CD4-positive, alpha-beta memory T cell (primary cell): ENCODE results near the gene PIF1. TPM values are rescaled to one million over a fixed set of nuclear protein-coding genes. Genes with fewer than 3 reads are reported as not detected.
"Not testable (repeated sequence)": the region's sequence is repeated elsewhere in the genome, so short reads cannot be mapped to it uniquely, and the experiment has no call there.

Source experiments
- CTCF ChIA-PET: fragments of 350-600 bp; sonication (Branson Sonifier 250); formaldehyde crosslinking; loops from one replicate; lab custom pipeline; 2021; ENCODE audit warnings: inconsistent platforms; ENCODE audit not compliant: partially characterized antibody; lab: Charles Lee
- POLR2A ChIA-PET: fragments of 350-600 bp; sonication (Branson Sonifier 250); formaldehyde crosslinking; loops from one replicate; lab custom pipeline; 2021; ENCODE audit not compliant: partially characterized antibody; lab: Charles Lee
- DNase-seq, 5 donors: peaks; one replicate each; pipeline versions ENCODE4 v3.0.0 to v3.0.0-alpha.2; 2020 to 2022; ENCODE audit warnings: mixed read lengths in 1 of 5
- H3K27ac ChIP-seq: one replicate; pipeline ENCODE4 v1.7.0; 2013; ENCODE audit warnings: low read depth, low read length
- H3K27me3 ChIP-seq: 2 replicates; pipeline ENCODE4 v1.7.0; 2013; ENCODE audit warnings: mild to moderate bottlenecking, low read length, moderate library complexity; ENCODE audit not compliant: insufficient read depth
- H3K36me3 ChIP-seq: 2 replicates; pipeline ENCODE4 v1.7.0; 2013; ENCODE audit warnings: mild to moderate bottlenecking, low read length, moderate library complexity; ENCODE audit not compliant: insufficient read depth
- H3K4me1 ChIP-seq: 2 replicates; pipeline ENCODE4 v1.7.0; 2013; ENCODE audit warnings: mild to moderate bottlenecking, low read length, moderate library complexity; ENCODE audit not compliant: insufficient read depth
- H3K4me3 ChIP-seq, 2 donors: one replicate each; pipeline ENCODE4 v1.7.0; 2013; ENCODE audit warnings: low read length in 2 of 2, mild to moderate bottlenecking in 1 of 2
- H3K9me3 ChIP-seq, 2 donors: one replicate each; pipeline ENCODE4 v1.7.0; 2013; ENCODE audit warnings: low read length in 2 of 2, control low read depth in 1 of 2; ENCODE audit not compliant: control insufficient read depth in 1 of 2
- H3K27ac Mint-ChIP-seq, 7 donors: one replicate each; pipeline ENCODE4 v1.8.0; 2020 to 2021; ENCODE audit warnings: mixed read lengths in 7 of 7, mild to moderate bottlenecking in 6 of 7, inconsistent platforms in 3 of 7, moderate library complexity in 3 of 7
- H3K27me3 Mint-ChIP-seq, 2 donors: one replicate each; pipeline ENCODE4 v1.8.0; 2020 to 2021; ENCODE audit warnings: mixed read lengths in 2 of 2
- H3K36me3 Mint-ChIP-seq, 2 donors: one replicate each; pipeline ENCODE4 v1.8.0; 2020 to 2021; ENCODE audit warnings: mixed read lengths in 2 of 2, inconsistent platforms in 1 of 2, mild to moderate bottlenecking in 1 of 2
- H3K4me1 Mint-ChIP-seq, 4 donors: one replicate each; pipeline ENCODE4 v1.8.0; 2020 to 2021; ENCODE audit warnings: mixed read lengths in 4 of 4, mild to moderate bottlenecking in 1 of 4
- H3K4me3 Mint-ChIP-seq, 8 donors: one replicate each; pipeline ENCODE4 v1.8.0; 2020 to 2021; ENCODE audit warnings: mixed read lengths in 8 of 8, mild to moderate bottlenecking in 7 of 8, moderate library complexity in 6 of 8, inconsistent platforms in 3 of 8
- H3K9me3 Mint-ChIP-seq, 8 donors: one replicate each; pipeline ENCODE4 v1.8.0; 2020 to 2021; ENCODE audit warnings: mixed read lengths in 8 of 8, mild to moderate bottlenecking in 5 of 8, inconsistent platforms in 3 of 8, moderate library complexity in 1 of 8
- intact Hi-C: fragments of 100-400 bp; cut with micrococcal nuclease; formaldehyde crosslinking; loops from one replicate; pipeline ENCODE4 v1.15.1; 2023
- polyA plus RNA-seq, 2 donors: library from polyadenylated mRNA; unstranded; fragments of 300-500 nt; fragmentation: Illumina TruSeq; gene quantifications; one replicate each; pipeline ENCODE4 v1.2.3, GENCODE V29; 2021
- total RNA-seq, 2 experiments: library from RNA; stranded (reverse); gene quantifications; one replicate each; pipeline ENCODE4 v1.2.3, GENCODE V29; 2021

The PIF1 gene
- total and polyA plus RNA-seq, 4 experiments from 2014 or later = 0.17 to 0.58 TPM; not detected in 2

DNA sequence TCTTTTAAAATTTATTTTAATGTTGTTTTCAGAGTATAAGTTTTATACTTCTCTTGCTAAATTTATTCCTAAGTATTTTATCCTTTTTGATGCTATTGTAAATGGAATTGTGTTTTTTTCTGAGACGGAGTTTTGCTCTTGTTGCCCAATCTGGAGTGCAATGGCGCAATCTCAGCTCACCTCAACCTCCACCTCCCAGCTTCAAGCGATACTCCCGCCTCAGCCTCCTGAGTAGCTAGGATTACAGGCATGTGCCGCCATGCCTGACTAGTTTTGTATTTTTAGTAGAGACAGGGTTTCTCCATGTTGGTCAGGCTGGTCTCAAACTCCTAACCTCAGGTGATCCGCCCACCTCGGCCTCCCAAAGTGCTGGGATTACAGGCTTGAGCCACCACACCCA lies 30.1 kb downstream of the PIF1 start:
- H3K27me3 Mint-ChIP-seq, intact Hi-C loops, H3K27ac Mint-ChIP-seq, H3K27me3 ChIP-seq, H3K36me3 ChIP-seq, H3K9me3 ChIP-seq, POLR2A ChIA-PET, H3K4me3 ChIP-seq, H3K4me1 ChIP-seq, H3K4me3 Mint-ChIP-seq, CTCF ChIA-PET, H3K9me3 Mint-ChIP-seq, H3K27ac ChIP-seq, DNase-seq, H3K4me1 Mint-ChIP-seq, H3K36me3 Mint-ChIP-seq: not testable (repeated sequence)

DNA sequence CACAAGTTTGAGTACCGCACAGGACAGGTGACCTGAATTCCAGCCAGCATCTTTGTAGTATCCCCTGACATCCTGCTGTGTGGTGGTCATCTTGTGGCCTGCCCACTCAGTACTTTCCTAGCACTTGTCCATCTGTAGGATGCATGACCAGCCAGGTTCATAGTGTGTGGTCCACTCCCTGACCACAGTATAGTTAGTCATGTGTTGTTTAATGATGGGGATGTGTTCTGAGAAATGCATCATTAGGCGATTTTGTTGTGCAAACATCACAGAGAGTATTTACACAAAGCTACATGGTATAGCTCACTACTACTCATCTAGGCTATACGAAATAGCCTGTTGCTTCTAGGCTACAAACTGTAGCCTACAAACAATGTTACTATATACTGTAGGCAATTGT lies 33.2 kb downstream of the PIF1 start:
- ChIA-PET POLR2A (no interaction called here), CTCF (interaction anchor here (1.0 kb wide), 1 partner anchor 405 kb away, joined by 3 read pairs; no protein-coding TSS in a partner anchor)
- no peak overlapping the region for H3K4me3 Mint-ChIP-seq
- no peak overlapping the region for H3K27ac Mint-ChIP-seq
- H3K27ac ChIP-seq = no peak overlapping the region
- H3K4me3 ChIP-seq = no peak overlapping the region
- peaks cover 0 to 2% (median 0%) of the 10 kb centered on the region in 8 donors for H3K9me3 Mint-ChIP-seq
- no peaks in the 10 kb centered on the region for H3K4me1 Mint-ChIP-seq
- no peaks in the 10 kb centered on the region for H3K36me3 Mint-ChIP-seq
- no peaks in the 10 kb centered on the region for H3K4me1 ChIP-seq
- H3K27me3 Mint-ChIP-seq = no peaks in the 10 kb centered on the region
- DNase-seq = no peak
- H3K9me3 ChIP-seq = no peaks in the 10 kb centered on the region
- intact Hi-C loops = no loop called here
- H3K27me3 ChIP-seq = no peaks in the 10 kb centered on the region
- no peaks in the 10 kb centered on the region for H3K36me3 ChIP-seq

DNA sequence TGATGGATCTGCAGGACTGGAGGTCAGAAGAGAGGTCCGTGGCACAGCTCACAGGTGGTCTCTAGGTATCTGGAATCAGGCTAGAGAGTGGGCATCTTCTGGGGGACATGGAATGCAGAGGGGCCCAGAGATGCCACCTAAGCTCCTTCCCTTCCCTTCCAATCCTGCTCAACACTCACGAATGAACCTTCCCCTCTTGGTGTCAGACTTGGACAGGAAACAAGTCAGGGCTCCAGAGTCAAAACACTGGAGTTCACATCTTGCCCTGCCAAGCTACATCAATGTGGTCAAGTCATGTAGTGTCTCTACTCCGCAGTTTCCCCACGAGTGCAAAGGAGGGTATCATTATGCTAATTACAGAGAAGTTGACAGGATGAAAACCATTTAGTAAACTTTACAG lies 34.0 kb downstream of the PIF1 start:
- POLR2A ChIA-PET = no interaction called here

DNA sequence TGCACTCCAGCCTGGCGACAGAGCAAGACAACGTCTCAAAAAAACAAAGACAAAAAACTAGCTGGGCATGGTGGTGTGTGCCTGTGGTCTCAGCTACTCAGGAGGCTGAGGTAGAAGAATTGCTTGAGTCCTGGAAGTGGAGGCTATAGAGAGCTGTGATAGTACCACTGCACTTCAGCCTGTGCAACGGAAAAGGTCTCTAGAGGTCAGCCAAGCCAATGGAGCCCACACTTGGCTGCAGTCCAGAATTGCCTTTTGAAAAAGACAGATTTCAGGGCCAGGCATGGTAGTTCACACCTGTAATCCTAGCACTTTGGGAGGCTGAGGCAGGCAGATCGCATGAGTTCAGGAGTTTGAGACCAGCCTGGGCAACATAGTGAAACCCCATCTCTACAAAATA lies 41.7 kb downstream of the PIF1 start:
- no peak overlapping the region for H3K27ac ChIP-seq
- intact Hi-C loops = no loop called here
- H3K36me3 ChIP-seq = no peaks in the 10 kb centered on the region
- no peak overlapping the region for H3K4me3 Mint-ChIP-seq
- no peak overlapping the region for H3K4me3 ChIP-seq
- H3K9me3 ChIP-seq = no peaks in the 10 kb centered on the region
- DNase-seq = no peak
- H3K36me3 Mint-ChIP-seq = no peaks in the 10 kb centered on the region
- no peak overlapping the region for H3K27ac Mint-ChIP-seq
- H3K4me1 ChIP-seq = peaks cover 9% of the 10 kb centered on the region
- no peaks in the 10 kb centered on the region for H3K9me3 Mint-ChIP-seq
- POLR2A ChIA-PET = no interaction called here
- H3K27me3 Mint-ChIP-seq = no peaks in the 10 kb centered on the region
- CTCF ChIA-PET = interaction anchor here (1.2 to 1.5 kb wide), 2 partner anchors 27 to 51 kb away, joined by 3 read pairs; no protein-coding TSS in a partner anchor
- H3K4me1 Mint-ChIP-seq = peaks cover 4 to 16% (median 8%) of the 10 kb centered on the region in 4 donors
- no peaks in the 10 kb centered on the region for H3K27me3 ChIP-seq

More for the DNA sequence above, 34.0 kb downstream of the PIF1 start:
- Mint-ChIP-seq H3K27ac (peak overlapping the region in 1 of 7 donors; percentile 56), H3K36me3 (no peaks in the 10 kb centered on the region), H3K9me3 (peaks cover 0 to 2% (median 0%) of the 10 kb centered on the region in 8 donors), H3K27me3 (no peaks in the 10 kb centered on the region), H3K4me1 (no peaks in the 10 kb centered on the region), H3K4me3 (no peak overlapping the region)
- no peak for DNase-seq
- Histone ChIP-seq H3K4me3 (no peak overlapping the region), H3K9me3 (no peaks in the 10 kb centered on the region), H3K27me3 (no peaks in the 10 kb centered on the region), H3K27ac (no peak overlapping the region), H3K4me1 (no peaks in the 10 kb centered on the region), H3K36me3 (no peaks in the 10 kb centered on the region)
- CTCF ChIA-PET = interaction anchor here (0.9 kb wide), 1 partner anchor 18 kb away, joined by 3 read pairs; no protein-coding TSS in a partner anchor
- intact Hi-C loops = no loop called here

DNA sequence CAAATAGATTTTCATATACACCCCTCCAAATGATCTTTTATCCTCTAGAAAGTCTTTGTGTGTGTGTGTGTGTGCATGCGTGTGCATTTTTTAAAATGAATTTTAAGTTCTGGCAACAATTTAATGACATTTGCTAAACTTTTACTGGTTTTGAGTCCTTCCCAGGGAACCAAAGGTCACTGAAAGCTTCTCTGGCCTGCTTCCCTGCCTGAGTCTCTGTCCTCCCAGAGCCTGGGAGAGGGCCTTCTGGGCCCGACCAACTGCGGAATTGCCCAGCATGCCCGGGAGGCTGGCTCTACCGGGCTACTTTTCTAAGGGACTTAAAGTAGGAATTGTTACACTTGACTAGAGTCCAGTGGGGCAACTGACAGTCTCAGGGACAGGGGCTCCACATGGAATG lies 42.7 kb downstream of the PIF1 start:
- Mint-ChIP-seq H3K9me3 (no peaks in the 10 kb centered on the region), H3K36me3 (no peaks in the 10 kb centered on the region), H3K4me1 (peaks cover 4 to 16% (median 8%) of the 10 kb centered on the region in 4 donors), H3K4me3 (no peak overlapping the region), H3K27ac (no peak overlapping the region), H3K27me3 (no peaks in the 10 kb centered on the region)
- CTCF ChIA-PET = no interaction called here
- no peak for DNase-seq
- peaks cover 9% of the 10 kb centered on the region for H3K4me1 ChIP-seq
- no peak overlapping the region for H3K4me3 ChIP-seq
- H3K9me3 ChIP-seq = no peaks in the 10 kb centered on the region
- no peaks in the 10 kb centered on the region for H3K36me3 ChIP-seq
- POLR2A ChIA-PET = no interaction called here
- no peaks in the 10 kb centered on the region for H3K27me3 ChIP-seq
- intact Hi-C loops = no loop called here
- no peak overlapping the region for H3K27ac ChIP-seq

DNA sequence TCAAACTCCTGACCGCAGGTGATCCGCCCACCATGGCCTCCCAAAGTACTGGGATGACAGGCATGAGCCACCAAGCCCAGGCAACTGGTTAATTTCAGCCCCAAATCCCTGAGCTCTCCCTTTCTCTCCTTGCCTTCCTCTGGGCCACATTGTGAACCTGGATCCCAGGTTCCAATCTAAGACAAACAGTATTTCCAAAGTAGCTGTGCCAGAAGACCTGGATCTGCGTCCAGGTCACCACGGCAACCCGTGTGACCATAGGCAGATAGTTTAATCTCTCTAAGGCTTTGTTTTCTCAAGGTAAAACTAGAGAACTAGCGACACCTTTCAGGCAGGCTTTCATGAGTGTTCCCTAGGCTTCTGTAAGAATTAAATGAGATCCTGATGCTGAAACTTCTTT lies 44.1 kb downstream of the PIF1 start:
- ChIA-PET POLR2A (no interaction called here), CTCF (interaction anchor here (1.3 to 1.4 kb wide), 2 partner anchors 27 to 30 kb away, joined by 3 to 5 read pairs; no protein-coding TSS in a partner anchor)
- H3K9me3 Mint-ChIP-seq = no peaks in the 10 kb centered on the region
- H3K27me3 Mint-ChIP-seq = peaks cover 3 to 8% of the 10 kb centered on the region in 2 donors
- no peaks in the 10 kb centered on the region for H3K36me3 ChIP-seq
- DNase-seq = no peak
- H3K27ac Mint-ChIP-seq = no peak overlapping the region
- no peak overlapping the region for H3K4me3 ChIP-seq
- H3K27ac ChIP-seq = no peak overlapping the region
- H3K36me3 Mint-ChIP-seq = no peaks in the 10 kb centered on the region
- H3K4me1 Mint-ChIP-seq = peaks cover 4 to 23% (median 8%) of the 10 kb centered on the region in 4 donors
- H3K9me3 ChIP-seq = no peaks in the 10 kb centered on the region
- intact Hi-C loops = no loop called here
- peaks cover 9% of the 10 kb centered on the region for H3K4me1 ChIP-seq
- H3K27me3 ChIP-seq = no peaks in the 10 kb centered on the region
- H3K4me3 Mint-ChIP-seq = no peak overlapping the region

DNA sequence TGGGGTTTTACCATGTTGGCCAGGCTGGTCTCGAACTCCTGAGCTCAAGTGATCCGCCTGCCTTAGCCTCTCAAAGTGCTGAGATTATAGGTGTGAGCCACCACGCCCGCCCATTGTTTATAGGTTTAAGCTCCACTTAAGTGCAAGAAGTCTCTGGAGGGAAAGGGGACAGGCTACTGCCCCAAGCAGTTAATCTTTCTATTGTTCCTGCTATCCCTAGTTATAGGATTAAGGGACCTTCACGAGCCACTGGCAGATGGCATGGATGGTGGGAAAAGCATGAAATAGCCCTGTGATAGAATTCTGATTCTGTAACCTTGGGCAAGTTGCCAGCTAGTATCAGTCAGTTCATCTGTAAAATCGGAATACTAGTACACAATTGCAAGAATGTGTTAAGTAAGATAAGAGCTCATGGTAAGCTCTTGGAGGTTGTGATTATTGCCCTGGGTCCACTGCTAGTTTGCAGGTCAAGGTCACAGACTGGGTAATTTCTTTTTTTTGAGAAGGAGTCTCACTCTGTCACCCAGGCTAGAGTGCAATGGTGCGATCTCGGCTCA lies 44.8 kb downstream of the PIF1 start:
- intact Hi-C loops = no loop called here
- H3K4me1 Mint-ChIP-seq = peaks cover 4 to 23% (median 10%) of the 10 kb centered on the region in 4 donors

More for the DNA sequence above, 44.8 kb downstream of the PIF1 start:
- Histone ChIP-seq H3K36me3 (no peaks in the 10 kb centered on the region), H3K4me1 (peaks cover 9% of the 10 kb centered on the region), H3K27ac (no peak overlapping the region), H3K27me3 (no peaks in the 10 kb centered on the region), H3K4me3 (no peak overlapping the region), H3K9me3 (no peaks in the 10 kb centered on the region)
- ChIA-PET CTCF (interaction anchor here (1.3 to 1.4 kb wide), 2 partner anchors 28 to 31 kb away, joined by 3 to 5 read pairs; no protein-coding TSS in a partner anchor), POLR2A (no interaction called here)
- Mint-ChIP-seq H3K27me3 (peaks cover 3 to 11% of the 10 kb centered on the region in 2 donors), H3K4me3 (no peak overlapping the region), H3K36me3 (no peaks in the 10 kb centered on the region), H3K27ac (no peak overlapping the region), H3K9me3 (no peaks in the 10 kb centered on the region)
- no peak for DNase-seq
